ENCODE results near the gene ACVR2B.
"Not testable (repeated sequence)": the region's sequence is repeated elsewhere in the genome, so short reads cannot be mapped to it uniquely, and the experiment has no call there.

ACVR2B gene

GRCh38 chr3:38453075-38453912 lies at the start of gene ACVR2B:
Gene ACVR2B, plus strand, starts transcription at chr3:38453890. Its CDS starts 433 bp downstream, at chr3:38454323.
- peak; percentile 67 to 69 for DNase-seq

DNA sequence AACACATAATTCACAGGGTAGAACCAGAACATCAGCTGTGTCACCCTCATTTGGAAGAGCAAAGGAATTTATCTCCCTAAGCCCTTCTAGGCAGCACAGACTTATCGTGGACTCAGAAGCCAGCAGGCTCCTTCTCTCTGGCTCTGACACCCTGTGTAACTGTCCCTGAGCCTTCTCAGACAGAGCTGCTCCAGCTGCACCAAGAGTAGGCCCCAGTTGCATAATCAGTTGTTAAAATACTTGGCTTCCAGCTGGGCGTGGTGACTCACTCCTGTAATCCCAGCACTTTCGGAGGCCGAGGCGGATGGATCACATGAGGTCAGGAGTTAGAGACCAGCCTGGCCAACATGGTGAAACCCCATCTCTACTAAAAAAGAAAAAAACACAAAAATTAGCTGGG lies 49.4 kb upstream of the ACVR2B start:
- no peak for DNase-seq

- no peak for DNase-seq
Measured at GRCh38 chr3:38411591-38411990, 42.1 kb upstream of the ACVR2B start.

- DNase-seq, result not testable (repeated sequence)
Measured at GRCh38 chr3:38420758-38421157, 32.9 kb upstream of the ACVR2B start.

GRCh38 chr3:38421679-38422336 lies 31.9 kb upstream of the ACVR2B start:
- no peak for DNase-seq

GRCh38 chr3:38426798-38427426 lies 26.8 kb upstream of the ACVR2B start:
- not testable (repeated sequence) for DNase-seq

DNA sequence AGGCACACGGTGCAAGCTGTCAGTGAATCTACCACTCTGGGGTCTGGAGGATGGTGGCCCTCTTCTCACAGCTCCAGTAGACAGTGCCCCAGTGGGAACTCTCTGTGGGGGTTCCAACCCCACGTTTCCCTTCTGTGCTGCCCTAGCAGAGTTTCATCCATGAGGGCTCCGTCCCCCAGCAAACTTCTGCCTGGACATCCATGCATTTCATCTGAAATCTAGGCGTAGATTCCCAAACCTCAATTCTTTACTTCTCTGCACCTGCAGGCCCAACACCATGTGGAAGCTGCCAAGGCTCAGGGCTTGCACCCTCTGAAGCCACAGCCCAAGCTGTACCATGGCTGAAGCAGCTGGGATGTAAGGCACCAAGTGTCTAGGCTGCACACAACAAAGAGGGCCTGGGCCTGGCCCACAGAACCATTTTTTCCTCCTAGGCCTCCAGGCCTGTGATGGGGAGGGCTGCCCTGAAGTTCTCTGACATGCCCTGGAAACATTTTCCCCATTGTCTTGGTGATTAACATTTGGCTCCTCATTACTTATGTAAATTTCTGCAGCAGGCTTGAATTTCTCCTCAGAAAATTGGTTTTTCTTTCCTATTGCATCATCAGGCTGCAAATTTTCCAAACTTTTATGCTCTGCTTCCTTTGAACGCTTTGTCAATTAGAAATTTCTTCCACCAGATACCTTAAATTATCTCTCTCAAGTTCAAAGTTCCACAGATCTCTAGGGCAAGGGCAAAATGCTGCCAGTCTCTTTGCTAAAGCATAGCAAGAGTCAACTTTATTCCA lies 20.6 kb upstream of the ACVR2B start:
- not testable (repeated sequence) for DNase-seq

- not testable (repeated sequence) for DNase-seq
Measured at GRCh38 chr3:38433661-38434060, 20.0 kb upstream of the ACVR2B start.

- DNase-seq, result not testable (repeated sequence)
Measured at GRCh38 chr3:38438436-38439069, 15.1 kb upstream of the ACVR2B start.

DNA sequence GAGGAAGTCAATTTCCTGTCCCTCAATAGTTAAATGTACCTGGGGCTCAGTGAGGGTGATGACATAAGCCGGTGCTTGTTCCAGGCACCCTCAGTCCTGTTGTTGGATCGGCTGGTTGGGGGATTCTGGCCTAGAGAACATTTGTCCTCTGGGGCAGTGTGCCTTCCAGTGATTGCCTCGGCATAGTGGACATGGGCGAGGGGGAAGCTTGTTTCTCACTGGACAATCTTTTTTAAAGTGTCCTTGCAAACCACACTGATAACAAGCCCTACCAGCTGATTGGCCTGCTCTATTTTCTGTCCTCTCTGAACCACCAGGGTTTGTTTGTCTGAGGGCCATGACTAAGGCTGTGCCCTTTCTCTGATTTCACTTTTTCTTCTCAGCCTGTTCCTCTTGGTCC lies 10.5 kb upstream of the ACVR2B start:
- DNase-seq, result not testable (repeated sequence)

GRCh38 chr3:38446085-38446686 lies 7.5 kb upstream of the ACVR2B start:
- DNase-seq, result no peak

GRCh38 chr3:38446812-38447211 lies 6.9 kb upstream of the ACVR2B start:
- no peak for DNase-seq

DNA sequence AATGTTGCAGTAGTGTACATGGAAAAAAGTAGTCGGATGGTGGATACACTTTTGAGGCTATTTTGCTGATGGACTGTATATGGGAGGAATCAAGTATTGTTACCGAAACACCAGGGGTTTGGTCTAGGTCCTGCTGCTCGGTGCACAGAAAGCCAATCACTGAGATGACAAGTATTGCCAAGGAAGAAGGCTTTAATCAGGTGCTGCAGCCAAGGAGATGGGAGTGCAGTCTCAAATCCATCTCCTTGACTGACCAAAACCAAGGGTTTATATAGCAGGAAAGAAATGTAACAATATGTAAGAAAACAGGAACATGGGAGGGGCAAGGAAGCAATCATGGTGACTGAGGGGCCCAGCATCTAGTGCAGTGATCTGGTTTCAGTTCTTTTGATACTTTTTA lies 2.8 kb upstream of the ACVR2B start:
- no peak for DNase-seq

DNA sequence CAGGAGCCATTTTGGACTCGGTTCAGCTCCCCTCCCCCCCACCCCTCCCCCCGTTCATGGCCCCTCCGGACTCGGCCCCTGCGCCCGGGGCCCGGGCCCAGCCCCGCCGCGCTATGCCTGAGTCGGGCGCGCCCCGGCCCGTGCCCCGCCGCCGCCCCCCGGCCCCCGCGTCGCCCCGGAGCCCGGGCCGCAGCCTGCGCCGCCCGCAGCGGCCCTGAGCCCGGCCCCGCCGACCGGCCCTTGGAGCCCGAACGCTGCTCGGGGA lies 155 bp downstream of the ACVR2B start:
- no peak for DNase-seq

DNA sequence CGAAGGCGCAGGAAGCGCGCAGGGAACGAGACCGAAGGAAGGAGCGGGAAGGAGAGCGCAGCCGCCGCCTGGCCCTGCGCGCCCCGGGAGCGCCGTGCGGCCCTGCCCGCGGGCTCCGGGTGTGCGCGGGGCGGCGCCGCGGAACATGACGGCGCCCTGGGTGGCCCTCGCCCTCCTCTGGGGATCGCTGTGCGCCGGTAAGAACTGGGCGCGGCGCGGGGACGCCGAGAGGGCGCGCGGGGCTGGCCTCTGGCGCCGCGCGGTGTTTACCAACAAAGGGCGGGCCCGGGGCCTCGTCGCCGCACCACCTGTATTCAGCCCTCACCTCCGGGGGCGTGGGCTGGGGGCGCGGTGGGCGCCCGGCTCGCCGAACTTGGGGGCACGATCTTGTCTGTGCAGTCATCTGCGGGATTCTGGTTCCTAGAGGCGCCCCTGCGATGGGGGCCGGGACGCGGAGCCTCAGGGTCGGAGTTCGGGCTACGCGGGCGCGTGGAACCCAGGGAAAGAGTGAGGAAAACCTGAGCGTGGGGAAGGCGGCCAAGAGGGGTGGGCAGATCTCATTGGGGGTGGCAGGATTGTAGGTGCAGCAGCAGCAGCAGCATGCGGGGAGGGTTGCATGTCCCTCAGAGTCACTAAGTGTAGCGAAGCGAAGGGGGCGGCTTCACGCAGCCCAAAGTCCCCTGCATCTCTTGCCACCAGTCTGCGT lies 641 bp downstream of the ACVR2B start:
- DNase-seq, result peak in 1 of 2 experiments; percentile 23

- DNase-seq, result peak; percentile 10 to 35
Measured at GRCh38 chr3:38454884-38455638, 1.4 kb downstream of the ACVR2B start.

GRCh38 chr3:38455639-38456430 lies 2.1 kb downstream of the ACVR2B start:
- DNase-seq, result no peak

GRCh38 chr3:38457111-38458003 lies 3.7 kb downstream of the ACVR2B start:
- no peak for DNase-seq

All from stimulated activated CD4-positive, alpha-beta T cell treated with anti-CD3 and anti-CD28 coated beads, Interleukin-4, amount 100 ng/mL, for 4 hours (primary cell).